Fibroblast of mammary gland (primary cell): ENCODE measurements around the gene IDUA.

Experiments used
- DNase-seq: peaks from one replicate; pipeline ENCODE4 v3.0.0-alpha.2; 2010; ENCODE audit warnings: low read depth
- H3K4me3 ChIP-seq: 2 replicates; pipeline ENCODE4 v1.5.1; 2011; ENCODE audit warnings: low read depth, mild to moderate bottlenecking, low read length, moderate library complexity; ENCODE audit not compliant: control insufficient read depth
- CTCF ChIP-seq: conservative IDR thresholded peaks from 2 replicates; pipeline ENCODE4 v1.5.1; 2011; ENCODE audit warnings: low read depth, low read length, inconsistent platforms; ENCODE audit not compliant: control insufficient read depth, insufficient read depth

Gene IDUA

GRCh38 chr4:999882-1000425 lies 13.1 kb downstream of the IDUA start:
- no peak for TF ChIP-seq CTCF
- no peak for DNase-seq
- no peak overlapping the region for H3K4me3 ChIP-seq

- no peak overlapping the region for H3K4me3 ChIP-seq
- TF ChIP-seq CTCF, result no peak
- DNase-seq, result no peak
Measured at GRCh38 chr4:1000686-1001260, 13.9 kb downstream of the IDUA start.

GRCh38 chr4:1001561-1002130 lies 14.8 kb downstream of the IDUA start:
- TF ChIP-seq CTCF, result no peak
- no peak overlapping the region for H3K4me3 ChIP-seq
- DNase-seq, result no peak

DNA sequence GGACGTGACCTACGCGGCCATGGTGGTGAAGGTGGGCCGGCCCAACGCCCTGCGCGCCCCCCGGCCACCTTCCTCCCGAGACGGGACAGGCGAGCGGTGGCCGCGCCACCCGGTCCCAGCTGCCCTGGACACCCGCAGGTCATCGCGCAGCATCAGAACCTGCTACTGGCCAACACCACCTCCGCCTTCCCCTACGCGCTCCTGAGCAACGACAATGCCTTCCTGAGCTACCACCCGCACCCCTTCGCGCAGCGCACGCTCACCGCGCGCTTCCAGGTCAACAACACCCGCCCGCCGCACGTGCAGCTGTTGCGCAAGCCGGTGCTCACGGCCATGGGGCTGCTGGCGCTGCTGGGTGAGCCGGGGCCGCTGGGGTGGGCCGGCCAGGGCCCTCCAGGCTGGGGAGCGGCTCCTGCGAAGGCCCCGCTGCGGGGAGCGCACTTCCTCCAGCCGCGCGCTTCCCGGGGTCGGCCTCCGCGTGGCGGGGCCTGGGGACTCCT lies 15.3 kb downstream of the IDUA start:
- DNase-seq, result peak; percentile 39
- H3K4me3 ChIP-seq, result no peak overlapping the region
- no peak for TF ChIP-seq CTCF

GRCh38 chr4:1002631-1003251 lies 15.9 kb downstream of the IDUA start:
- no peak for TF ChIP-seq CTCF
- DNase-seq, result no peak
- H3K4me3 ChIP-seq, result no peak overlapping the region

- H3K4me3 ChIP-seq, result no peak overlapping the region
- no peak for TF ChIP-seq CTCF
- no peak for DNase-seq
Measured at GRCh38 chr4:1003271-1004070, 16.6 kb downstream of the IDUA start.
